HG03432 (cell line): ENCODE results near the gene RNF11.

Experiments used
- ATAC-seq: cut with Tn5 transposase; IDR thresholded peaks from one replicate; pipeline ENCODE4 v1.9.1; 2021; ENCODE audit warnings: mild to moderate bottlenecking, moderate library complexity; ENCODE audit not compliant: unreplicated experiment

RNF11 gene

DNA sequence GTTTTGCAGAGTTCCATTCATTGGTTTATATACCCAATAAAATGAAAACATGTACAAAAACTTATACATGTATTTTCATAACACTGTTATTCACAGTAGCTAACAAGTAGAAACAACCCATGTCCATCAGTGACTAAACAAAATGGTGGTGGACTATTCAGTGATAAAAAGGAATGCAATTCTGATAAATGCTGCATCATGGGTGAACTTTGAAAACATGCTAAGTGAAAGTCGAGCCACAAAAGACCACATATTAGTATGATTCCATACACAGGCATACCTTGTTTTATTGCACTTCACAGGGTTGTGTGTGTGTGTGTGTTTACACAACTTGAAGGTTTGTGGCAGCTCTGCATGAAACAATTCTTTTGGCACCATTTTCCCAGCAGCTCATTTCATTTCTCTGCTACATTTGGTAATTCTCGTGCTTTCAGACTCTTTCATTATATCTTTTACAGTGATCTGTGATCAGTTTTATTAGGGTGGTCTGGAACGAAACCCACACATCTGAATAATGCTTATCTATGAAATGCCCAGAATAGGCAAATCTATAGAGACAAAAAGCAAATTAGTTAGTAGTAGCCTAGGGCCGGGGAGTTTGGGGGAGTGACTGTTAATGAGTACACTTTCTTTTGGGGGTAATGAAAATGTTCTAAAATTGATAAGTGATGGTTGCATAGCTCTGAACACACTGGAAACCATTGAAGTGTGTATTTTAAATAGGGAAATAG lies 27.2 kb downstream of the RNF11 start:
- ATAC-seq, result no peak

GRCh38 chr1:51264451-51264850 lies 28.4 kb downstream of the RNF11 start:
- ATAC-seq, result no peak

GRCh38 chr1:51265618-51266017 lies 29.5 kb downstream of the RNF11 start:
- no peak for ATAC-seq

GRCh38 chr1:51266181-51266580 lies 30.1 kb downstream of the RNF11 start:
- ATAC-seq, result no peak

GRCh38 chr1:51266791-51267190 lies 30.7 kb downstream of the RNF11 start:
- ATAC-seq, result no peak

GRCh38 chr1:51268634-51269033 lies 32.6 kb downstream of the RNF11 start:
- ATAC-seq, result peak; percentile 28

- no peak for ATAC-seq
Observed at GRCh38 chr1:51270751-51271150, 34.7 kb downstream of the RNF11 start.

DNA sequence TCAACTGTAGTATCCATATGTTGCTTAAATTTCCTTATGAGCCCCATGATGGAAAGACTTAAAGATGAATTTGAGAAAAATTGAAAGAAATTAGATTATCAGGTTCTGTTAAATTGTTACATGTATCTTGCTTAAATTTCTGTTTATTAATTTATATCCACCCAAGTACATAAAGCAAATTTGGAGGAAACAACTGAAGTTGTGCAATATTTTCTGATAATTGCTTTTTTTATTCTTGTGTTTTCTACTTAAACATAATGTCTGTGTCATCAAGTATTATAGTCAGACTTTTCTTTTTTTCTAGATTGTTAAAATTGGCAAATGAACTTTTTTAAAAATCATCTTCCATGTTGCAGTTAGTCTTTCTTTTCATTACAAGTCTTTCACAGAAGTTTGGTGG lies 36.8 kb downstream of the RNF11 start:
- ATAC-seq, result no peak

- ATAC-seq, result no peak
Observed at GRCh38 chr1:51274676-51275075, 38.6 kb downstream of the RNF11 start.

DNA sequence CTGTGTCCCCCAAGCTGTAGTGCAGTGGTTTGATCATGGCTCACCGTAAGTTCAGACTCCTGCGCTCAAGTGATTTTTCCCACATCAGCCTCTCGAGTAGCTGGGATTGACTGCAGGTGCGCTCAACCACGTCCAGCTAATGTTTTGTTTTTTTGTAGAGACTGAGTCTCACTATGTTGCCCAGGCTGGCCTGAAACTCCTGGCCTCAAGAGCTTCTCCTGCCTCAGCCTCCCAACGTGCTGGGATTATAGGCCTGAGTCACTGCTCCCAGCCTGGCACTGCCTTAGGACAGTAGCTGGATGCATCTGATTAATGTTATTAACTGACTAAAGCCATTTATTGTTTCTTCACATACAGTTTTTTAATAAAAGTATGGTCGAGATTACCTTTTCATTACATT lies 40.2 kb downstream of the RNF11 start:
- ATAC-seq, result no peak

DNA sequence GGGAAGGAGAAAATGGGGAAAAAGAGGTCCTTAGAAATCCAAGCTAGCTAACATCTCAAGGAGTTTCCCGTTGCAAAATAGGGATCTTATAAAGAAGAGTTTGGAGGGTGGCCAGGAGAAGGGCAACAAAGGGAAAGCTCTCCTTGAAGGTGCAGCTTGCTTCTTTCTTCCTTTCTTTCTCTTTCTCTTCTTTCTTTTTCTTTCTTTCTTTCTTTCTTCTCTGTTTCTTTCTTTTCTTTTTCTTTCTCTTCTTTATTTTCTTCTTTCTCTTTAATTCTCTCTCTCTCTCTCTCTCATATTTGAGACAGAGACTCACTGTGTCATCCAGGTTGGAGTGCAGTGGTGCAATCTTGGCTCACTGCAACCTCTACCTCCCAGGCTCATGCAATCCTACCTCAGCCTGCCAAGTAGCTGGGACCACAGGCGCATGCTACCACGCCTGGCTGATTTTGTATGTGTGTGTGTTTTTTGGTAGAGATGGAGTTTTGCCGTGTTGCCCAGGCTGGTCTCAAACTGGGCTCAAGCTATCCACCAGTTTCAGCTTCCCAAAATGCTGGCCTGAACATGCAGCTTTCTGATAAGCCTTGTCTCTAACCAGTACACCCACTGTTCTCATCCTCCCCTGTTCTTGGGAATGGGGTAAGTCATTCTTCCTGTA lies 44.4 kb downstream of the RNF11 start:
- no peak for ATAC-seq

DNA sequence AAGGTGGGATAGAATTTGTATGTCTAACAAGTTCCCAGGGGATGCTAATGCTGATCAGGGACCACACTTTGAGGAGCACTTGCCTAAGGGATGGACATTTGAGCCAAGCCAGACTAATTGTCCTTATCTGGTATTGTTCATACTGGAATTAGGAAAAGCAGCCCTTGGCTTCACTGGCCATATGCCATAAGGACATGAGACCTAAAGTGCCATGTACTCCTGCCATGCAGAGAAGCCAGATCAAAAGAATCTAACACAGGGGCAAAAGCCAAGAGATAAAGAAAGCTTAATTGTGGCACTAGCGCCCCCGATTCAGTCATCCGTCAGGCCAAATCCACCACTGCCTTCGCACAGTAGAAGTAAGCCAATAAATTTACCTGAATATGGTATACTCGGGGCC lies 45.7 kb downstream of the RNF11 start:
- ATAC-seq, result no peak

DNA sequence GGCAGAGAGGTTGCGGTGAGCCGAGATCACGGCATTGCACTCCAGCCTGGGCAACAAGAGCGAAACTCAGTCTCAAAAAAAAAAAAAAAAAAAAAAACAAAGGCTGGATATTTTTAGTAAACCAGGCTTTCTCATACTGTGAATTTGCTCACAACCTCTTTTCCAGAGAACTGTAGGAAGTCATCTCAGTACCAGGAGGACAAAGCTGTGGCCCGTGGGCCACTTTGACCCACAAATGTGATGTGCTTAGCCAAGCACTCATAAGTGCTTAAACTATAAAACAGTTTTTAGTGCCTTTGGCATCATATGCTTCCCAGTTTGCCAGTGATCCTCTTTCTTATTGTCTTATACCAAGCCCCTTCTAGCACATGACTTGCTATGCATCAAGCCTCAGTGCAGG lies 46.5 kb downstream of the RNF11 start:
- ATAC-seq, result no peak

DNA sequence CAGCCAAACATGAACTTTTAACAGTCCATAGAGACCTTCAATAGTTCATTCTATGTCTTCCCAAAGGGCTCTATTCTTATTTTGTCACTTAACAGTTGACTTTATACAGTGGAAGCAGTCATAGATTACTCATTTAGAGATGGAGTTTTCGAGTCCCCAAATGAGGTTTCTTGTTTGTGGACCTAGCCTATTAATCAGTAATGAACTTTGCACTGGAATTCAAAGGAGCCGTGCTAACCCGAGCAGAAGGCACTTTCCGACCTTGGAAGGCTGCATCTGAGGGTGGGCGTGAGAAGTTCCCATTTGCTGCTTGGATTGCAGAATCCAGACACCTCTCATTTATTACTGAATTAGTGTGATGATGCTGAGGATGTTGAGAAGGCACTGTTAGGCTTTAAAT lies 47.9 kb downstream of the RNF11 start:
- no peak for ATAC-seq

- ATAC-seq, result peak; percentile 47
Observed at GRCh38 chr1:51284487-51284954, 48.4 kb downstream of the RNF11 start.

DNA sequence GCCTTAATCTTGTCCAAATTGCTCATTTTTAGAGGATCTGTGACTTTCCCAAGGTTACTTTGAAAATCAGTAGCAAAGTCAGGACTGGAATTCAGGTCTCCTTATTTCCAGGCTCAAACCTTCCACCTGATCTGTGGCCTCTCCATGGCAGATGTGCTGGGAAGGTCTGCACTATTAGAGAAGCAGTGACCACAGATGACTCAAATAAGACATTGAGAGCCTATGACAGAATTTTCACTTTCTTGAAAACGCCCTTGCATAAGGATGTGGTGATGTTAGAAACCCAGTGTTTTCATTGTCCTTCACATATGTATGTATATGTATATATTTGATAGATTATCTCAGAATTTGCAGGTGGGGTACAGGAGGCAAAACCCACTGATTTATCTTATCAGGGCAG lies 49.0 kb downstream of the RNF11 start:
- ATAC-seq, result peak; percentile 94

DNA sequence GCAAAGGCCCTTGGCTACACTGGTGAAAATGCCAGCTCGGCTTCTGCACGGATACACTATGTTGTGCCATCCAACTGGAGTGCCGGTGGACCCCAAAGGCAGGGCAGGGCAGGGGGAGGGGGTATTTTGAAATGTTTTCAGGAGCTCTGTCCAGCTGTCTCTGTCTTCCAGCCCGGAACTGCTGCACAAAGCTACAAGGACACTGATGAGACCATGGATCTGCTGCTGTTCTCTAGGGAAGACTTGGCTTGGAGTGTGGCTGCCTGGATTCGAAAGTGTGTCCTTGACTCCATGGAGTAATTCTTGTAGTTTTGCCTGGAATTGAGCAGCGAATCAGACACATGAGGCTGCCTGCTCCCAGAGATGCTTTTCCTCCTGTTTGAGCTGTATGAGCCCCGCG lies 51.9 kb downstream of the RNF11 start:
- ATAC-seq, result no peak

GRCh38 chr1:51288578-51288977 lies 52.5 kb downstream of the RNF11 start:
- ATAC-seq, result no peak

GRCh38 chr1:51289676-51290488 lies 53.8 kb downstream of the RNF11 start:
- ATAC-seq, result no peak

DNA sequence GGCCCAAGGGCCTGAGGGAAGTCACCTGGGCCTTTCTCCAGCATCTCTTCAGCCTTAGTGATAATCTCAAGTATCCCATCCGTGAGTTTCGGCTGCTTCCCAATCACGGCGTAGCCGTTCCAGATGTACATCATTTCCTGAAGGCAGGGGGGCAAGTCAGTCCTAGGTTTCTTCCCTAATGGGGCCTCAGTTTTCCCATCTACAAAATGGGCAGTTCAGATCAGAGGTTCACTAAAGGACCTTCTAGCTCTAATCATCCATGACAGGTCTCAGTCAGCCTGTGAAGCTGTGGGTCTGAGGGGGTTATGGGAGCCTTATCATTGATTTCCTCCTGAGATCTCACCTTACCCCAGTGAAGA lies 54.4 kb downstream of the RNF11 start:
- ATAC-seq, result no peak

- no peak for ATAC-seq
Observed at GRCh38 chr1:51293898-51294515, 57.9 kb downstream of the RNF11 start.
